A549 (cell line): ENCODE data around the gene FREM1. TPM values are rescaled to one million over a fixed set of nuclear protein-coding genes. Genes with fewer than 3 reads are reported as not detected.

Experiments
- ATAC-seq, 2 experiments: fragments of 200-7000 bp in 1 of 2; fragments of >200 bp in 1 of 2; cut with Nextera tagmentation in 1 of 2; cut with Tn5 transposase in 1 of 2; 3 replicates each; pipeline versions ENCODE4 v1.8.0 to v1.9.1; 2018 to 2020; ENCODE audit warnings: mild to moderate bottlenecking in 1 of 2, moderate library complexity in 1 of 2
- CTCF ChIA-PET: fragments of 300-600 bp; sonication (Branson Sonifier 250); formaldehyde crosslinking; extraction: SDS; loops from one replicate; lab custom pipeline; 2021; ENCODE audit warnings: antibody characterized with exemption, inconsistent platforms; lab: Yijun Ruan, JAX
- POLR2A ChIA-PET: fragments of 350-600 bp; formaldehyde crosslinking; extraction: SDS; loops from one replicate; lab custom pipeline; 2021; ENCODE audit warnings: antibody characterized with exemption, inconsistent platforms; lab: Yijun Ruan, JAX
- DNase-seq, 2 experiments: peaks; one replicate each; pipeline versions ENCODE4 v3.0.0 to v3.0.0-alpha.2; 2011 to 2016; ENCODE audit warnings: low read depth in 1 of 2, low spot score in 1 of 2
- FAIRE-seq: peaks from 2 replicates; lab custom pipeline; 2011; peaks lifted over from hg19 to GRCh38; lab: Jason Lieb, UNC
- H3K27ac ChIP-seq, 2 experiments: fragments of >200 bp; sonication (Bioruptor Twin); formaldehyde crosslinking; 3 replicates each; pipeline ENCODE4 v1.5.1; 2016 to 2017
- H3K4me1 ChIP-seq: fragments of >200 bp; sonication (Bioruptor Twin); formaldehyde crosslinking; 3 replicates; pipeline ENCODE4 v1.6.1; 2016
- H3K4me2 ChIP-seq: fragments of >200 bp; sonication (Bioruptor Twin); formaldehyde crosslinking; 3 replicates; pipeline ENCODE4 v1.6.1; 2016
- H3K4me3 ChIP-seq: fragments of >200 bp; sonication (Bioruptor Twin); formaldehyde crosslinking; 3 replicates; pipeline ENCODE4 v1.5.1; 2016
- H3K9me3 ChIP-seq: fragments of >200 bp; sonication (Bioruptor Twin); formaldehyde crosslinking; 3 replicates; pipeline ENCODE4 v1.6.1; 2016
- CEBPB ChIP-seq, 2 experiments: fragments of >200 bp in 1 of 2; sonication (Bioruptor Twin) in 1 of 2; formaldehyde crosslinking in 1 of 2; IDR thresholded peaks; 2 replicates each; pipeline ENCODE4 v1.6.1; 2012 to 2016
- CHD2 ChIP-seq: fragments of 150-350 bp; IDR thresholded peaks from 2 replicates; pipeline ENCODE4 v1.6.1; 2014; ENCODE audit warnings: low read length; ENCODE audit not compliant: partially characterized antibody
- CHD4 ChIP-seq: fragments of 200-600 bp; sonication (generic); IDR thresholded peaks from 2 replicates; pipeline ENCODE4 v1.6.1; 2016; ENCODE audit warnings: antibody characterized with exemption, mild to moderate bottlenecking, borderline replicate concordance
- EHF ChIP-seq: fragments of 250-450 bp; sonication (Bioruptor Pico); IDR thresholded peaks from 2 replicates; pipeline ENCODE4 v1.5.0; 2020; ENCODE audit warnings: mild to moderate bottlenecking
- EHMT2 ChIP-seq: fragments of 200-600 bp; sonication (generic); IDR thresholded peaks from 2 replicates; pipeline ENCODE4 v1.6.1; 2016; ENCODE audit warnings: antibody characterized with exemption, low read depth, mild to moderate bottlenecking, moderate library complexity
- FOSB ChIP-seq: fragments of 250-450 bp; sonication (Bioruptor Pico); IDR thresholded peaks from 2 replicates; pipeline ENCODE4 v1.5.0; 2020; ENCODE audit warnings: mild to moderate bottlenecking, moderate library complexity
- FOXS1 ChIP-seq: fragments of 250-450 bp; sonication (Bioruptor Pico); IDR thresholded peaks from 2 replicates; pipeline ENCODE4 v1.5.0; 2020; ENCODE audit warnings: mild to moderate bottlenecking, moderate library complexity
- HDAC2 ChIP-seq: fragments of 200-600 bp; sonication (generic); IDR thresholded peaks from 2 replicates; pipeline ENCODE4 v1.6.1; 2016
- HOXA7 ChIP-seq: fragments of 250-450 bp; sonication (Bioruptor Pico); IDR thresholded peaks from 2 replicates; pipeline ENCODE4 v1.5.0; 2020; ENCODE audit warnings: mild to moderate bottlenecking, moderate library complexity
- HOXB13 ChIP-seq: fragments of 250-450 bp; sonication (Bioruptor Pico); IDR thresholded peaks from 2 replicates; pipeline ENCODE4 v1.5.0; 2020; ENCODE audit warnings: low read depth, mild to moderate bottlenecking, moderate library complexity
- NFE2L2 ChIP-seq: fragments of 150-350 bp; conservative IDR thresholded peaks from 2 replicates; pipeline ENCODE4 v1.6.1; 2014; ENCODE audit warnings: low read length
- PBX3 ChIP-seq: IDR thresholded peaks from 2 replicates; pipeline ENCODE4 v1.6.1; 2012
- PHF8 ChIP-seq: fragments of 200-600 bp; sonication (generic); IDR thresholded peaks from 2 replicates; pipeline ENCODE4 v1.6.1; 2016; ENCODE audit warnings: low read depth, mild to moderate bottlenecking, antibody characterized with exemption, moderate library complexity, borderline replicate concordance
- POLR2AphosphoS2 ChIP-seq: conservative IDR thresholded peaks from 2 replicates; pipeline ENCODE4 v1.6.1; 2012; ENCODE audit warnings: low read length, improper control_type of control experiment, inconsistent platforms
- RAD21 ChIP-seq, 2 experiments: fragments of >200 bp in 1 of 2; sonication (Bioruptor Twin) in 1 of 2; formaldehyde crosslinking in 1 of 2; IDR thresholded peaks in 1 of 2; conservative IDR thresholded peaks in 1 of 2; 2 replicates in 1 of 2; 3 replicates in 1 of 2; pipeline ENCODE4 v1.6.1; 2012 to 2018; ENCODE audit warnings: inconsistent platforms in 1 of 2
- RFX5 ChIP-seq: fragments of 450-650 bp; IDR thresholded peaks from 2 replicates; pipeline ENCODE4 v1.7.1; 2014; ENCODE audit warnings: antibody characterized with exemption, mild to moderate bottlenecking, moderate library complexity
- TFCP2L1 ChIP-seq: fragments of 250-450 bp; sonication (Bioruptor Pico); IDR thresholded peaks from 2 replicates; pipeline ENCODE4 v1.5.0; 2021; ENCODE audit warnings: mild to moderate bottlenecking
- USF2 ChIP-seq: fragments of 450-650 bp; IDR thresholded peaks from 2 replicates; pipeline ENCODE4 v1.6.1; 2014; ENCODE audit warnings: antibody characterized with exemption
- ZFP36 ChIP-seq: fragments of 450-650 bp; IDR thresholded peaks from 2 replicates; pipeline ENCODE4 v1.6.1; 2014; ENCODE audit warnings: borderline replicate concordance; ENCODE audit not compliant: partially characterized antibody
- ZNF302 ChIP-seq: fragments of 250-450 bp; sonication (Bioruptor Pico); IDR thresholded peaks from 2 replicates; pipeline ENCODE4 v1.9.0; 2021; ENCODE audit warnings: inconsistent platforms, mild to moderate bottlenecking, moderate library complexity
- WGBS: methylation state at CpG from one replicate; pipeline ENCODE4 v1.1.6; 2017; ENCODE audit errors: missing lambda C conversion rate; 5-methylcytosine and 5-hydroxymethylcytosine counted together
- polyA plus RNA-seq, 4 experiments: library from polyadenylated mRNA; depleted of rRNA in 3 of 4; stranded (reverse); fragments of >200 nt; fragmentation: RNase III in 1 of 4; extraction: RNeasy Plus Mini Kit Qiagen cat#74134 plus additional on column Dnase treatment in 1 of 4; gene quantifications; 2 replicates in 3 of 4; 3 replicates in 1 of 4; pipeline ENCODE4 v1.2.3, GENCODE V29; 2011 to 2017
- TF ChIP-seq, protein P1 (sequence below): IDR thresholded peaks from 2 replicates; pipeline ENCODE4 v1.6.1; 2012; ENCODE audit warnings: low read depth, borderline replicate concordance

The FREM1 gene
- polyA plus RNA-seq, 2 of the 4 experiments (the other 2 are of a cell fraction), result not detected

DNA sequence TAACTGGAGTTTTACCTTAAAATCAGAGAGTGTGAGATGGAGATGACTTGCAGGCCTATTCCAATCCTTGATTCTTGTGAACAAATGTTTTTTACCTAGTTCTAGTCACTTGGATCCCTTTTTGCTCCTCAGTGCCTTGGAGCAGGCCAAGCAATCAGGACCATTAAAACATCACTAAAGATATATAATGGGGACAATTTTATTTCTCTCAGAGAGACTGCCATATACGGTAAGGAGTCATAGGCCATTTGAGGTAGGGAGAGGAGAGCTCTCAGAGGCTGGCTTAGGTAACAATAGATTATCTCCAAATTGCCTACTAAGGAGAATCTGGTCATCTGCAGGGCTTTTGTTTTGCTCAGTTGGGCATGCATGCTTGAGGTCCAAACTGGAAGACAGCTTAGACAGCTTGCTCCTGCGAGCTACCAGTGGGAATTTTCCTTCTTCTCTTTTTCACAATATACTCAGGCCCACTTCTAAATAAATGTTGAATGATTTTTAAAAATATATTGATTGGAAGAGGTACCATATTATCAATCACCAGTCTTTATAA is 44.0 kb downstream of the FREM1 start (continued):
- TF ChIP-seq CHD4 (no peak), RFX5 (no peak), HDAC2 (no peak), FOSB (CRISPR knock-in tag) (no peak), PBX3 (no peak)

DNA sequence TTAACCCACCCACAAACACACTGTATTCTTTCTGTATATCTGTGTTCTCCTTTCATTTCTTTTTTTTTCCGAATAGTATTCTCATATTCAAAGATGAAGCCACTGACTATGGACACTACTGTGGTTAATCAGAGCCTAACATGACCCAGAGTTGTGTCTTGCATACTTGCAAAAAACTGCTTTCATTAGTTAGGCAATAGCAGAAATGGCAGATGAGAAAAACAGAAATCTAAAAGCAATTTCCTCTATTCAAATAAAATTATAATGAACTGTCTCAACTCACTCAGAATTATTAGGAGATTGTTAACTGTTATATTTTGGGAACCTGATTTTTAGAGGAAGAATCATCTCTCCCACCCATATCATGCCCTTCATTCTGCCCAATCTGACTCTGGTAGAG is 45.9 kb downstream of the FREM1 start:
- FAIRE-seq, result no peak
- DNase-seq, result no peak
- Histone ChIP-seq H3K4me3 (no peak overlapping the region), H3K27ac (no peak overlapping the region)
- no peak for ATAC-seq
- POLR2A ChIA-PET, result no interaction called here
- TF ChIP-seq ZFP36, result no peak
- TF ChIP-seq FOXS1, result no peak
- TF ChIP-seq NFE2L2, result no peak
- TF ChIP-seq POLR2AphosphoS2, result no peak
- TF ChIP-seq CHD4, result no peak
- TF ChIP-seq HOXA7 (CRISPR knock-in tag), result no peak
- no peak for TF ChIP-seq TFCP2L1 (CRISPR knock-in tag)
- TF ChIP-seq HDAC2, result no peak
- no peak for TF ChIP-seq EHF (CRISPR knock-in tag)
- TF ChIP-seq, protein P1, sequence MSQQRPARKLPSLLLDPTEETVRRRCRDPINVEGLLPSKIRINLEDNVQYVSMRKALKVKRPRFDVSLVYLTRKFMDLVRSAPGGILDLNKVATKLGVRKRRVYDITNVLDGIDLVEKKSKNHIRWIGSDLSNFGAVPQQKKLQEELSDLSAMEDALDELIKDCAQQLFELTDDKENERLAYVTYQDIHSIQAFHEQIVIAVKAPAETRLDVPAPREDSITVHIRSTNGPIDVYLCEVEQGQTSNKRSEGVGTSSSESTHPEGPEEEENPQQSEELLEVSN, result no peak
- TF ChIP-seq CEBPB (IDR thresholded peaks at IDR 0.05), result no peak
- no peak for TF ChIP-seq RAD21 (conservative IDR thresholded peaks at IDR 0.05 in 1 of 2, IDR thresholded peaks at IDR 0.05 in 1 of 2)
- TF ChIP-seq RFX5, result no peak
- TF ChIP-seq USF2, result no peak
- TF ChIP-seq, all 56 proteins: peak for 0
- Histone ChIP-seq H3K9me3 (no peaks in the 10 kb centered on the region), H3K4me2 (no peak overlapping the region), H3K4me1 (no peaks in the 10 kb centered on the region)
- CTCF ChIA-PET, result no interaction called here
- WGBS, result 17% methylated on average over 1 of the region's 1 CpG

DNA sequence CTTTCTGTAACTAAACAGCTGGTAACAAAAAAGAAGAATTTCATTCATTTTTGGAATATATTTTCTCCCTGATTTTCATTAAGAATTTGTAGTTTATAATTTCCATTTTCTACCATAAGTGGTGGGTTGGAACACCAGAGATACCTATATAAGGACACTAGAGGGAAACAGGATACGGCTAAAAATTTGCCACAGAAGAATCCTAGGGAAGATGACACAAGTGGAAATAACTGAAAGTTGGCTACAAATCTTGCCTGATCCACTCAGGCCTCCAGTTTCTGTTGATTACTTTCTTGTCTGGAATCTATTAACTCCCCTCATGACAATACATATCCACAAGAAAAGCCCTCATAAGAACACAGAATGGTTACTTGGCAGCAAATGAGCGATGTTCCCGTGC is 46.8 kb downstream of the FREM1 start:
- H3K4me1 ChIP-seq, result no peaks in the 10 kb centered on the region
- ATAC-seq (no peak), DNase-seq (no peak), FAIRE-seq (no peak)
- no peak overlapping the region for H3K27ac ChIP-seq
- 49% methylated on average over 3 of the region's 3 CpGs for WGBS
- TF ChIP-seq USF2, result no peak
- TF ChIP-seq, all 56 proteins: peak for 0
- Histone ChIP-seq H3K4me2 (no peak overlapping the region), H3K9me3 (no peaks in the 10 kb centered on the region), H3K4me3 (no peak overlapping the region)
- ChIA-PET CTCF (interaction anchor here (0.7 kb wide), 1 partner anchor 11 kb away, joined by 4 read pairs; no protein-coding TSS in a partner anchor), POLR2A (no interaction called here)

DNA sequence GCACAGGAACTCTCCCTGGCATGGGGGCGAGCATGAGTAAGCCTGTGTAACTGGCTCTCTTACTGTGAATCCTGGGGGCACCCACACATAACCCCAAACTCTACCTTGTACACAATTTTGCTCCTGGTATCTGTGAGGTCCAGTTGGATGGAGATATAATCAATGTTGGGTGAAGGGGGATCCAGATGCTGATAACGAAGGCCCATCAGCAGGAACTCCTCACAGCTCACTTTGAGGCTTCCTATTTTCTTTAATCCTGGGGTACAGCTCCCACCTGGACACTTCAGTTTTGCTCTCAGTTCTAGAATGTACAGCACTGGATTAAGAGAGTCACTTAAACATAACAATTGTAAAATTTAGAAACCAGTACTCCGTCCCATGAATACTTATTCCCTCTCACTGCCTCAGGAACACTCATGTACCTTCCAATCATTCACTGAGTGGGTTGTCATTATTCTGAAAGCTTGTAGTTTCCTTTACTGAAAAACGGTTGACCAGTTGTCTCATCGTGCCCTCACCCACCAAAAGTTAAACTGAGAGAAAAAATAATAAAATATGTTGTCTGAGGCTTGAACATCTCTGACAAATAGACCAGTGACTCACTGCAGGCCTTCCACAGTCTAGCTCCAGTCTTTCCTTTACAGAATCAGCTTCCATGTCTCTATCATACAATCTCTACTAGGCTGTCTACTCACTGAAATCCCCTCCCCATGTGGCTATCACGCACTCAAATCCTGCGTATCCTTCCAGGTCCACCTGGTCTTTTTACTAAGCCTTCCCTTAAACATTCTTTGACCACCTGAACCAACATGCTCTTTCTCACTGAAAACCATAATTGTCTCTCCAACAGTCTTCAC is 52.6 kb downstream of the FREM1 start:
- Histone ChIP-seq H3K4me3 (no peak overlapping the region), H3K9me3 (no peaks in the 10 kb centered on the region), H3K27ac (no peak overlapping the region), H3K4me2 (no peak overlapping the region), H3K4me1 (no peaks in the 10 kb centered on the region)
- DNase-seq (no peak), FAIRE-seq (no peak), ATAC-seq (no peak)
- ChIA-PET POLR2A (no interaction called here), CTCF (interaction anchor here (1.2 kb wide), 1 partner anchor 11 kb away, joined by 3 read pairs; no protein-coding TSS in a partner anchor)
- 23% methylated on average over 7 of the region's 7 CpGs for WGBS
- TF ChIP-seq HDAC2 (no peak), HOXB13 (CRISPR knock-in tag) (no peak), TFCP2L1 (CRISPR knock-in tag) (no peak), PHF8 (no peak), EHMT2 (no peak), NFE2L2 (no peak), PBX3 (no peak), RAD21 (conservative IDR thresholded peaks at IDR 0.05 in 1 of 2, IDR thresholded peaks at IDR 0.05 in 1 of 2) (no peak), POLR2AphosphoS2 (no peak), CHD4 (no peak), ZNF302 (CRISPR knock-in tag) (no peak), CHD2 (no peak)
